T-helper 9 cell (primary cell): ENCODE results near the gene DUSP22.

Experiments used
- DNase-seq: peaks from one replicate; pipeline ENCODE4 v3.0.0-alpha.2; 2020

DUSP22 gene

GRCh38 chr6:382883-383810 is 90.9 kb downstream of the DUSP22 start:
- no peak for DNase-seq

GRCh38 chr6:383856-384255 is 91.6 kb downstream of the DUSP22 start:
- DNase-seq, result no peak

GRCh38 chr6:384898-385297 is 92.6 kb downstream of the DUSP22 start:
- no peak for DNase-seq

GRCh38 chr6:385614-386013 is 93.3 kb downstream of the DUSP22 start:
- DNase-seq, result no peak

- no peak for DNase-seq
Measured at GRCh38 chr6:386688-387266, 94.5 kb downstream of the DUSP22 start.

GRCh38 chr6:387293-387741 is 95.0 kb downstream of the DUSP22 start:
- no peak for DNase-seq

- no peak for DNase-seq
Measured at GRCh38 chr6:388202-388903, 96.1 kb downstream of the DUSP22 start.

GRCh38 chr6:389143-389542 is 96.9 kb downstream of the DUSP22 start:
- DNase-seq, result no peak

- DNase-seq, result no peak
Measured at GRCh38 chr6:389622-390021, 97.3 kb downstream of the DUSP22 start.

GRCh38 chr6:390914-391558 is 98.7 kb downstream of the DUSP22 start:
- no peak for DNase-seq

GRCh38 chr6:391559-392440 is 99.5 kb downstream of the DUSP22 start, which contains the start of gene IRF4:
Gene IRF4 (plus strand): TSS chr6:391752. CDS start chr6:393153, 1,401 bp downstream.
- peak; percentile 18 for DNase-seq

GRCh38 chr6:392441-393390 is 100.4 kb downstream of the DUSP22 start:
- no peak for DNase-seq

GRCh38 chr6:393391-394221 is 101.3 kb downstream of the DUSP22 start:
- no peak for DNase-seq

GRCh38 chr6:394641-395289 is 102.5 kb downstream of the DUSP22 start:
- DNase-seq, result no peak

GRCh38 chr6:395432-396125 is 103.3 kb downstream of the DUSP22 start:
- no peak for DNase-seq

- DNase-seq, result no peak
Measured at GRCh38 chr6:396126-396520, 103.8 kb downstream of the DUSP22 start.

GRCh38 chr6:397056-397455 is 104.8 kb downstream of the DUSP22 start:
- no peak for DNase-seq

GRCh38 chr6:397604-398003 is 105.3 kb downstream of the DUSP22 start:
- no peak for DNase-seq

- no peak for DNase-seq
Measured at GRCh38 chr6:398065-398464, 105.8 kb downstream of the DUSP22 start.
